SK-N-SH (cell line): ENCODE measurements around the gene SRGAP1. TPM values are rescaled to one million over a fixed set of nuclear protein-coding genes. Genes with fewer than 3 reads are reported as not detected.

Experiments
- CTCF ChIA-PET: fragments of 300-600, 350-600 bp; formaldehyde crosslinking; extraction: SDS; loops from one replicate; lab custom pipeline; 2021; lab: Yijun Ruan, JAX
- POLR2A ChIA-PET: fragments of 350-600 bp; sonication (Branson Sonifier 250); formaldehyde crosslinking; extraction: SDS; loops from one replicate; lab custom pipeline; 2020; ENCODE audit warnings: antibody characterized with exemption, inconsistent platforms; lab: Yijun Ruan, JAX
- DNase-seq: peaks from one replicate; pipeline ENCODE4 v3.0.0; 2012
- H2AFZ ChIP-seq: fragments of 200-600 bp; sonication (generic); 2 replicates; pipeline ENCODE4 v1.8.1; 2016; ENCODE audit warnings: antibody characterized with exemption, mild to moderate bottlenecking, low read depth
- H3F3A ChIP-seq: fragments of 200-600 bp; sonication (generic); replicated peaks from 2 replicates; pipeline ENCODE3; 2016; ENCODE audit warnings: antibody characterized with exemption, mild to moderate bottlenecking; ENCODE audit not compliant: insufficient read depth
- H3K27ac ChIP-seq, 2 experiments: fragments of 200-500 bp in 1 of 2; fragments of 200-600 bp in 1 of 2; sonication (Bioruptor generic) in 1 of 2; sonication (generic), shearing (Covaris generic) in 1 of 2; 2 replicates each; pipeline versions ENCODE4 v1.5.1 to v1.6.1; 2014 to 2016; ENCODE audit warnings: low read depth in 2 of 2, inconsistent platforms in 1 of 2, low read length in 1 of 2, mild to moderate bottlenecking in 1 of 2, mixed read lengths in 1 of 2
- H3K27me3 ChIP-seq: fragments of 200-600 bp; sonication (generic), shearing (Covaris generic); 2 replicates; pipeline ENCODE4 v1.6.1; 2016; ENCODE audit warnings: mixed run types; ENCODE audit not compliant: insufficient read depth
- H3K36me3 ChIP-seq, 2 experiments: fragments of 200-500 bp in 1 of 2; fragments of 200-600 bp in 1 of 2; sonication (Bioruptor generic) in 1 of 2; sonication (generic) in 1 of 2; replicated peaks in 1 of 2; 2 replicates each; pipeline versions ENCODE3 to v1.5.1; 2014 to 2016; ENCODE audit warnings: low read length in 1 of 2, mild to moderate bottlenecking in 1 of 2; ENCODE audit not compliant: insufficient read depth in 2 of 2, control insufficient read depth in 1 of 2
- H3K4me1 ChIP-seq, 2 experiments: fragments of 200-500 bp in 1 of 2; fragments of 200-600 bp in 1 of 2; sonication (Bioruptor generic) in 1 of 2; sonication (generic), shearing (Covaris generic) in 1 of 2; 2 replicates each; pipeline versions ENCODE4 v1.5.1 to v1.6.1; 2014 to 2016; ENCODE audit warnings: low read depth in 1 of 2, low read length in 1 of 2, mixed run types in 1 of 2; ENCODE audit not compliant: insufficient read depth in 2 of 2, control insufficient read depth in 1 of 2
- H3K4me2 ChIP-seq: fragments of 200-600 bp; sonication (generic), shearing (Covaris generic); 2 replicates; pipeline ENCODE4 v1.6.1; 2017; ENCODE audit warnings: mixed run types
- H3K4me3 ChIP-seq, 2 experiments: fragments of 200-500 bp in 1 of 2; fragments of 200-600 bp in 1 of 2; sonication (Bioruptor generic) in 1 of 2; sonication (generic), shearing (Covaris generic) in 1 of 2; 2 replicates each; pipeline versions ENCODE4 v1.5.1 to v1.8.1; 2014 to 2016; ENCODE audit warnings: low read depth in 2 of 2, inconsistent platforms in 1 of 2, low read length in 1 of 2, mild to moderate bottlenecking in 1 of 2, mixed read lengths in 1 of 2, moderate library complexity in 1 of 2
- H3K79me2 ChIP-seq: fragments of 200-600 bp; sonication (generic); 2 replicates; pipeline ENCODE4 v1.8.1; 2017; ENCODE audit warnings: mild to moderate bottlenecking; ENCODE audit not compliant: insufficient read depth
- H3K9ac ChIP-seq: fragments of 200-600 bp; sonication (generic); 2 replicates; pipeline ENCODE4 v1.6.1; 2017; ENCODE audit warnings: mixed run types
- H3K9me2 ChIP-seq: fragments of 200-600 bp; sonication (generic); 2 replicates; pipeline ENCODE4 v1.6.1; 2017; ENCODE audit warnings: mixed run types
- H3K9me3 ChIP-seq: fragments of 200-600 bp; sonication (generic); 2 replicates; pipeline ENCODE4 v1.6.1; 2017; ENCODE audit warnings: mixed run types, mild to moderate bottlenecking, moderate library complexity
- H4K20me1 ChIP-seq: fragments of 200-600 bp; sonication (generic); 2 replicates; pipeline ENCODE4 v1.6.1; 2017; ENCODE audit warnings: mild to moderate bottlenecking, mixed run types; ENCODE audit not compliant: insufficient read depth
- CHD2 ChIP-seq: fragments of 150-350 bp; IDR thresholded peaks from 2 replicates; pipeline ENCODE4 v1.6.1; 2018; ENCODE audit warnings: low read length; ENCODE audit not compliant: partially characterized antibody
- CTCF ChIP-seq: fragments of 200-600 bp; sonication (generic); IDR thresholded peaks from 2 replicates; pipeline ENCODE4 v1.6.1; 2017; ENCODE audit warnings: antibody characterized with exemption, mild to moderate bottlenecking, moderate library complexity
- EP300 ChIP-seq, 2 experiments: IDR thresholded peaks; 2 replicates each; pipeline versions ENCODE4 v1.4.0 to v1.6.1; 2012; ENCODE audit warnings: borderline replicate concordance in 1 of 2, low read depth in 1 of 2, low read length in 1 of 2
- EZH2phosphoT487 ChIP-seq: fragments of 200-600 bp; sonication (generic); IDR thresholded peaks from 2 replicates; pipeline ENCODE4 v1.6.1; 2017; ENCODE audit warnings: low read depth, mixed run types, mild to moderate bottlenecking, antibody characterized with exemption, moderate library complexity, borderline replicate concordance
- FOXM1 ChIP-seq: IDR thresholded peaks from 2 replicates; pipeline ENCODE4 v1.4.0; 2012; ENCODE audit warnings: low read depth, mild to moderate bottlenecking
- GABPA ChIP-seq: IDR thresholded peaks from 2 replicates; pipeline ENCODE4 v1.4.0; 2012; ENCODE audit warnings: low read depth, mild to moderate bottlenecking
- GATA2 ChIP-seq: sonication (generic); formaldehyde crosslinking; IDR thresholded peaks from 2 replicates; pipeline ENCODE4 v1.5.0; 2020; ENCODE audit warnings: mild to moderate bottlenecking, missing genetic modification reagents
- IRF3 ChIP-seq: fragments of 150-350 bp; IDR thresholded peaks from 2 replicates; pipeline ENCODE4 v1.6.1; 2016; ENCODE audit warnings: mild to moderate bottlenecking, low read depth, low read length
- MAX ChIP-seq: IDR thresholded peaks from 2 replicates; pipeline ENCODE4 v1.4.0; 2012; ENCODE audit warnings: low read depth
- MEF2A ChIP-seq: IDR thresholded peaks from 2 replicates; pipeline ENCODE4 v1.4.0; 2012; ENCODE audit warnings: low read depth, borderline replicate concordance
- MXI1 ChIP-seq: IDR thresholded peaks from 2 replicates; pipeline ENCODE4 v1.6.1; 2012; ENCODE audit warnings: mild to moderate bottlenecking, low read depth, low read length, improper control_type of control experiment
- NRF1 ChIP-seq: IDR thresholded peaks from 2 replicates; pipeline ENCODE4 v1.6.1; 2012; ENCODE audit warnings: low read depth, mild to moderate bottlenecking, low read length
- PBX3 ChIP-seq: IDR thresholded peaks from 2 replicates; pipeline ENCODE4; 2012
- RAD21 ChIP-seq: IDR thresholded peaks from 2 replicates; pipeline ENCODE4 v1.6.1; 2012; ENCODE audit warnings: mild to moderate bottlenecking, low read length
- RCOR1 ChIP-seq: fragments of 150-350 bp; IDR thresholded peaks from 2 replicates; pipeline ENCODE4 v1.6.1; 2017; ENCODE audit warnings: antibody characterized with exemption, low read length
- RFX5 ChIP-seq: IDR thresholded peaks from 2 replicates; pipeline ENCODE4 v1.6.1; 2012; ENCODE audit warnings: mild to moderate bottlenecking, improper control_type of control experiment, low read length
- TAF1 ChIP-seq: IDR thresholded peaks from 2 replicates; pipeline ENCODE4 v1.6.1; 2012; ENCODE audit warnings: low read depth, mild to moderate bottlenecking, low read length, moderate library complexity, borderline replicate concordance
- WGBS: methylation state at CpG from one replicate; pipeline ENCODE4 v1.1.6; 2017; ENCODE audit warnings: low lambda C conversion rate; 5-methylcytosine and 5-hydroxymethylcytosine counted together
- polyA plus RNA-seq, 3 experiments: library from polyadenylated mRNA; depleted of rRNA; stranded (reverse); fragments of >200 nt; gene quantifications; 2 replicates each; pipeline ENCODE4 v1.2.3, GENCODE V29; 2012

SRGAP1 gene
- polyA plus RNA-seq, 1 of the 3 experiments (the other 2 are of a cell fraction): 2.6 TPM

- H3K79me2 ChIP-seq: peaks cover 82% of the 10 kb centered on the region
- no peak overlapping the region for H3K27ac ChIP-seq
- no peak for DNase-seq
- H3F3A ChIP-seq: no peaks in the 10 kb centered on the region
- H3K9me2 ChIP-seq: no peaks in the 10 kb centered on the region
- H3K27me3 ChIP-seq: no peaks in the 10 kb centered on the region
- CTCF ChIA-PET: interaction anchor here (1.9 kb wide), 1 partner anchor 14 kb away, joined by 5 read pairs; no protein-coding TSS in a partner anchor
- H4K20me1 ChIP-seq: no peaks in the 10 kb centered on the region
- WGBS: 94% methylated on average over 1 of the region's 1 CpG
- H3K36me3 ChIP-seq: no peaks in the 10 kb centered on the region
- H2AFZ ChIP-seq: no peak overlapping the region
- no peak overlapping the region for H3K4me3 ChIP-seq
- peaks cover 0 to 3% of the 10 kb centered on the region in 2 experiments; a peak in 2 of 4 replicates for H3K4me1 ChIP-seq
- TF ChIP-seq MEF2A (no peak), MAX (no peak), NRF1 (no peak), RCOR1 (no peak), EP300 (IDR thresholded peaks at IDR 0.05; ENCODE audit: borderline replicate concordance in 1 of 2, low read depth in 1 of 2, low read length in 1 of 2) (no peak), IRF3 (no peak), RAD21 (no peak), GABPA (no peak), RFX5 (no peak), GATA2 (no peak), EZH2phosphoT487 (no peak), PBX3 (no peak), FOXM1 (no peak), TAF1 (no peak), MXI1 (no peak), CTCF (no peak), CHD2 (no peak)
- TF ChIP-seq, all 33 proteins: peak for 0
- POLR2A ChIA-PET: no interaction called here
- Histone ChIP-seq H3K4me2 (no peak overlapping the region), H3K9me3 (no peaks in the 10 kb centered on the region), H3K9ac (no peak overlapping the region)
These were observed 25.2 kb downstream of the SRGAP1 start for GRCh38 chr12:63869656-63870055.
